Smooth muscle cell (in vitro differentiated cells): ENCODE measurements around the gene FOXK1. TPM values are rescaled to one million over a fixed set of nuclear protein-coding genes. Genes with fewer than 3 reads are reported as not detected.
A peak's percentile ranks its signal among the peaks of the same experiment; 100 is the strongest.

Experiments
- DNase-seq: peaks from one replicate; lab custom pipeline; 2025; ENCODE audit not compliant: unreplicated experiment; lab: John Stamatoyannopoulos, UW
- H2AFZ ChIP-seq: fragments of 200-600 bp; sonication (generic); 2 replicates; pipeline ENCODE4 v1.6.0; 2016; ENCODE audit warnings: antibody characterized with exemption, low read depth, mild to moderate bottlenecking
- H3F3A ChIP-seq: fragments of 200-600 bp; sonication (generic); 2 replicates; pipeline ENCODE4 v1.6.0; 2017; ENCODE audit warnings: antibody characterized with exemption, low read depth
- H3K27ac ChIP-seq: fragments of 200-600 bp; sonication (generic); 2 replicates; pipeline ENCODE4 v1.5.1; 2016; ENCODE audit warnings: low read depth, mild to moderate bottlenecking
- H3K27me3 ChIP-seq: fragments of 200-600 bp; sonication (generic); 2 replicates; pipeline ENCODE4 v1.6.1; 2016; ENCODE audit warnings: low read depth, mild to moderate bottlenecking
- H3K36me3 ChIP-seq: fragments of 200-600 bp; sonication (generic); 2 replicates; pipeline ENCODE4 v1.5.1; 2016; ENCODE audit warnings: low read depth
- H3K4me1 ChIP-seq: fragments of 200-600 bp; sonication (generic); 2 replicates; pipeline ENCODE4 v1.5.1; 2016; ENCODE audit warnings: low read depth
- H3K4me2 ChIP-seq: fragments of 200-600 bp; sonication (generic); 2 replicates; pipeline ENCODE4 v1.6.0; 2016; ENCODE audit warnings: mild to moderate bottlenecking
- H3K4me3 ChIP-seq: fragments of 200-600 bp; sonication (generic); 2 replicates; pipeline ENCODE4 v1.5.1; 2016; ENCODE audit warnings: mild to moderate bottlenecking
- H3K79me2 ChIP-seq: fragments of 200-600 bp; sonication (generic); 2 replicates; pipeline ENCODE4 v1.6.0; 2016; ENCODE audit warnings: low read depth, mild to moderate bottlenecking
- H3K9ac ChIP-seq: fragments of 200-600 bp; sonication (generic); 2 replicates; pipeline ENCODE4 v1.6.0; 2016; ENCODE audit warnings: low read depth
- H3K9me3 ChIP-seq: fragments of 200-600 bp; sonication (generic); replicated peaks from 2 replicates; pipeline ENCODE4 v1.5.1; 2016; ENCODE audit warnings: low read depth
- H4K20me1 ChIP-seq: fragments of 200-600 bp; sonication (generic); 2 replicates; pipeline ENCODE4 v1.6.0; 2016; ENCODE audit warnings: low read depth
- CTCF ChIP-seq: fragments of 200-600 bp; sonication (generic); IDR thresholded peaks from 2 replicates; pipeline ENCODE4 v1.5.1; 2017; ENCODE audit warnings: borderline replicate concordance, mild to moderate bottlenecking, antibody characterized with exemption; ENCODE audit not compliant: insufficient read depth, poor library complexity, severe bottlenecking
- WGBS: methylation state at CpG from one replicate; pipeline ENCODE4 v1.1.7; 2016; ENCODE audit warnings: low lambda C conversion rate; 5-methylcytosine and 5-hydroxymethylcytosine counted together
- polyA plus RNA-seq: library from polyadenylated mRNA; unstranded; fragments of >200 nt; fragmentation: Nextera tagmentation; extraction: Ambion mirVana; gene quantifications from 2 replicates; pipeline ENCODE4 v1.2.1, GENCODE V29; 2016
- total RNA-seq: library from RNA; depleted of rRNA; stranded (reverse); fragments of >200 nt; gene quantifications from 2 replicates; pipeline ENCODE4 v1.2.3, GENCODE V29; 2014

FOXK1 gene
- total and polyA plus RNA-seq, 2 experiments from 2014 or later: 6.0 to 11.6 TPM

GRCh38 chr7:4726566-4726965 lies 44.5 kb downstream of the FOXK1 start:
- peaks cover 7% of the 10 kb centered on the region for H3K4me1 ChIP-seq
- no peaks in the 10 kb centered on the region for H3K36me3 ChIP-seq
- H3K4me3 ChIP-seq: no peak overlapping the region
- peak overlapping the region; percentile 86 for H3K27ac ChIP-seq
- peaks cover 2% of the 10 kb centered on the region for H3F3A ChIP-seq
- no peak overlapping the region for H2AFZ ChIP-seq
- peaks cover 54% of the 10 kb centered on the region for H4K20me1 ChIP-seq
- WGBS: 97% methylated on average over 9 of the region's 9 CpGs
- H3K9ac ChIP-seq: no peak overlapping the region
- peaks cover 86% of the 10 kb centered on the region for H3K79me2 ChIP-seq
- no peaks in the 10 kb centered on the region for H3K9me3 ChIP-seq
- no peak for DNase-seq
- H3K4me2 ChIP-seq: no peak overlapping the region
- no peak for TF ChIP-seq CTCF
- no peaks in the 10 kb centered on the region for H3K27me3 ChIP-seq

GRCh38 chr7:4727914-4728705 lies 46.0 kb downstream of the FOXK1 start:
- Histone ChIP-seq H3K9me3 (no peaks in the 10 kb centered on the region), H4K20me1 (peaks cover 54% of the 10 kb centered on the region), H3K4me3 (no peak overlapping the region), H3K9ac (no peak overlapping the region), H3K27ac (no peak overlapping the region), H3K4me1 (peaks cover 7% of the 10 kb centered on the region), H3K4me2 (no peak overlapping the region), H3K79me2 (peaks cover 83% of the 10 kb centered on the region), H3K27me3 (no peaks in the 10 kb centered on the region), H3K36me3 (no peaks in the 10 kb centered on the region), H2AFZ (no peak overlapping the region), H3F3A (peaks cover 2% of the 10 kb centered on the region)
- no peak for TF ChIP-seq CTCF
- DNase-seq: no peak
- WGBS: 97% methylated on average over 20 of the region's 20 CpGs

GRCh38 chr7:4729266-4729665 lies 47.2 kb downstream of the FOXK1 start:
- DNase-seq: no peak
- Histone ChIP-seq H4K20me1 (peaks cover 65% of the 10 kb centered on the region), H3K36me3 (no peaks in the 10 kb centered on the region), H3K4me3 (no peak overlapping the region), H3K27ac (no peak overlapping the region), H3K79me2 (peaks cover 78% of the 10 kb centered on the region), H3K4me1 (peaks cover 7% of the 10 kb centered on the region), H3K9ac (no peak overlapping the region), H3K27me3 (no peaks in the 10 kb centered on the region), H3K4me2 (no peak overlapping the region), H2AFZ (no peak overlapping the region), H3K9me3 (no peaks in the 10 kb centered on the region), H3F3A (peaks cover 2% of the 10 kb centered on the region)
- 96% methylated on average over 18 of the region's 19 CpGs for WGBS
- no peak for TF ChIP-seq CTCF

- Histone ChIP-seq H3K4me2 (no peak overlapping the region), H3K79me2 (peaks cover 76% of the 10 kb centered on the region), H2AFZ (no peak overlapping the region), H3K4me1 (peaks cover under 1% of the 10 kb centered on the region), H3K9ac (no peak overlapping the region), H3F3A (no peaks in the 10 kb centered on the region), H3K36me3 (no peaks in the 10 kb centered on the region), H3K4me3 (no peak overlapping the region), H3K27me3 (no peaks in the 10 kb centered on the region), H3K27ac (no peak overlapping the region), H4K20me1 (peaks cover 71% of the 10 kb centered on the region), H3K9me3 (no peaks in the 10 kb centered on the region)
- DNase-seq: no peak
- TF ChIP-seq CTCF: no peak
- 90% methylated on average over 19 of the region's 19 CpGs for WGBS
These were observed 48.2 kb downstream of the FOXK1 start for GRCh38 chr7:4730276-4730675.
